COLO829 (cell line): ENCODE results near the gene TOLLIP.

Experiments
- DNase-seq: peaks from one replicate; pipeline ENCODE4 v3.0.0; 2012; ENCODE audit warnings: low spot score

The TOLLIP gene

GRCh38 chr11:1298695-1299492, 10.5 kb downstream of the TOLLIP start:
- no peak for DNase-seq

DNA sequence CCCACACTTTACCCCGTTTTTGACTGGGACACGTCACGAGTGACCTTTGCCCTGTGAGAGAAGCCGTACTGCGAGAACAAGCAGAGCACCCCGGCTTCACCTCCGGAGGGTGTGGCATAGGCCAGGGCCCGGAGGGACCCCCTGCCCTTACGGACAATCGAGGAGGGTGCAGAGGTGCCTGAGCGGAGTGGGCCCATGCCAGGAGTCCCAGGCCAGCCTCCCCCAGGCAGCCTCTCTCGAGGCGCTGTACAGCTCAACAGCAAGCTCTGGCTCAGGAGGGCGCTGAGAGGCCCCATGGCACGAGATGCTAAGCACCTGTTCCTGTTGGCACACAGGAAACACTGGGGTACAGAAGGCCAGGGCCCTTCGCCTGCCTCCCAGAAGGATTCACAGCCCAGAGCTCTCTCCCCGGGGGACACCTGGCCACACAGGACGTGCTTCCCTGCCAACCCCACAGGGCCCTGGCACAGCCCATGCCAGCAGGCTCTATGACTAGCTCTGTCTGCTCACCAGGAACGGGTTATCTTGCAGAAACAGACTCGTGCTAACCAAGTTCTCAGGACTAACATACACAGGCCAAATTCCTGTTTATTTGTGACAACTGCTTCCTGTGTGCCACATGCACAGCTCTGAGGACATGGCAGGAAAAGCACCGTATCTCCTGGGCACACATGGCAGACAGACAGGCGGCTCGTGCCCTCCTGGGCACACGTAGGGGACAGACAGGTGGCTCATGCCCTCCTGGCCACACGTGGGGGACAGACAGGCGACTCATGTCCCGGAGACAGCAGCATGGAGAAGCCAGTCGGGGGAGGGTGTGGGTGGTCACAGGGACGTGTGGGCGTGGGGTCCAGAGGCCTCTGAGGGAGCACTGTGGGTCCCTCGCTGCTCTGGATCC, 11.6 kb downstream of the TOLLIP start:
- no peak for DNase-seq

DNA sequence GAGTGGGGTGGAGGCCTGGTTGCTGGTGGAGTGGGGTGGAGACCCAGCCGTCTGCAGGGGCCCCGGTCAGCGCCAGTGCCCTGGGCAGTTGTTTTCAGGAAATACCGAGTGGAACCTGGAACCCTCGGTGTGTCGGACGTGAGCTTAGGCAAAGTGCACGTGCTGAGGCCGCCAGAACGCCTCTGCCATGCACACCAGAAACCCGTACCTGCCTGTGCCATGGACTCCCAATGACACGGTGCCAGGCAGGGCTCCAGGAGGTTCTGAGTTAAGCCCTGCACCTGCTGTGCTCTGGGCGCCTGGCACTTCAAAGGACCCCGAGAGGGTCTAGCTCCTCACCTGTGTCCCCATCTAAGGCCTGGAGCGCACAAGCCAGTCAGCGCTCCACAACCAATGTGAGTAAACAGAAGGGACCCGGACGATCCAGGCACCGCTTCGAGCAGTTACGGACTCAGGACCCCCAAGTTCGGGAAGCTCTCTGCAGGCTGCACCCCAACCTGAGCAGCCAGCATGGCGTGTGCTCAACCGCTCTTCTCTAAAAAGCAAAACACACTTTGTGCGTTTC, 12.3 kb downstream of the TOLLIP start:
- no peak for DNase-seq

- no peak for DNase-seq
These were observed 13.1 kb downstream of the TOLLIP start for GRCh38 chr11:1296287-1296686.

DNA sequence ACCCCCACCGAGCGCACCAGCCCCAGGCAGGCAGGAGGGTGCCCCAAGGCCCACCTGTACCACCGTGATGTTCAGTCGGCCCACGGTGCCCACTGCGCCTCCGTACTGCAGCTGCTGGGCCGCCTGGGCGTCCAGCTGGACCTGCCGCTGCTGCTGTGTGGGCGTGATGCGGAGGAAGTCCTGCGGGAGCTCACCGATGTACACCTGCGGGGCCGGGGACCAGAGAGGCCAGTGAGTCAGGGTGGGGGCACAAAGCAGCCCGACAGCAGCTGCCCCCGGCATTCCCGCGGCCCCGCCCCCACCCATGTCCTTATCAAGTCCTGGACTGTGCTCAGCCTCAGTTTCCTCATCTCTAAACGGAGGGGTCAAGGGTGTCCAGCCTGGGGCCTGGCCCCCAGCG, 13.8 kb downstream of the TOLLIP start:
- DNase-seq, result no peak

DNA sequence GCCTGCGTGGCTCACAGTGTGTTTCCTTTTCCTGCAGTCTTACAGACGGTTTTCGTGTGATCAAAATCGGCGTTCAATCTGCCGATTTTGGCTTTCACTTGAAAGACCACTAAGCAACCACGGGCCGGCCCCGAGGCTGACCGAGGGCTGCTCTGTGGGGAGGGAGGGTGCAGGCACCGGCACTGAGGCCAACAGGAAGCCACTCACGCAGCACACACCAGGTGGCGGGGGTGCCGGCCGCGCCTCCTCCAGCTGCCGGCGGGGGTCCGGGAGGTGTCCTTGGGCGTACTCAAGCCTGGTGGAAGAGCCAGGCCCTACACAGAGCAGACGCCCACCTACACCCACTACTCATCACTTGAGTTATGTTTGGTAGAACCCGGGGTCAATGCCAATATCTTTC, 14.3 kb downstream of the TOLLIP start:
- no peak for DNase-seq

- DNase-seq, result no peak
These were observed 15.8 kb downstream of the TOLLIP start for GRCh38 chr11:1293619-1294015.

- no peak for DNase-seq
These were observed 16.5 kb downstream of the TOLLIP start for GRCh38 chr11:1292644-1293618.

DNA sequence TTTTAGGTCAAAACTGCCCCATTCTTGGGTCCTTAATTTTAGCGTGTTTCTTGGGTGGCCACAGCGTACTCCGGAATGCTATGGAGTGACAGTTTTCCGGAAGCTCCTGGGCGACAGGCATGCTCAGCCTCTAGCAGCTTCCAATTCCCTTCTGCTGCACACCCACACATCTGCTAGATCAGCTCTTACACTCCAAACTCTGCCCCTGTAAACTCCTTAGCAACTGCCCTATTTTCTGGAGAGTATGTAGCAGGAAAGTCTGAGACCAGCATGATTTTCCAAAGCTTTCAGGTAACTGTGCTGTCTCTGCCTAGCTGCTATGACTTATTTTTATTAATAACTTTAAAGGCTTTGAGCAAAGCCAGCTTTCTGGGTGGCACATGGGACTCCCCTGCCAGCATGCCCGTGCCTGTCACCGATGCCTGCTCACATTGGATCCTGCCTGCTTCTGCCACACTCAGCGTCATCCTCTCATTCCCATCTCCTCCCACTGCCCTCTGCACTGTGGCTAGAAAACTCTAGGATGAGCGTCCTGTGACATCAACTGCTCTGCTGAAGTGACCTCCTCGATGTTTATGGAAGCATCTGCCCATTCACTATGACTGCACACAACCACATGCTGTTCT, 17.3 kb downstream of the TOLLIP start:
- DNase-seq, result no peak

DNA sequence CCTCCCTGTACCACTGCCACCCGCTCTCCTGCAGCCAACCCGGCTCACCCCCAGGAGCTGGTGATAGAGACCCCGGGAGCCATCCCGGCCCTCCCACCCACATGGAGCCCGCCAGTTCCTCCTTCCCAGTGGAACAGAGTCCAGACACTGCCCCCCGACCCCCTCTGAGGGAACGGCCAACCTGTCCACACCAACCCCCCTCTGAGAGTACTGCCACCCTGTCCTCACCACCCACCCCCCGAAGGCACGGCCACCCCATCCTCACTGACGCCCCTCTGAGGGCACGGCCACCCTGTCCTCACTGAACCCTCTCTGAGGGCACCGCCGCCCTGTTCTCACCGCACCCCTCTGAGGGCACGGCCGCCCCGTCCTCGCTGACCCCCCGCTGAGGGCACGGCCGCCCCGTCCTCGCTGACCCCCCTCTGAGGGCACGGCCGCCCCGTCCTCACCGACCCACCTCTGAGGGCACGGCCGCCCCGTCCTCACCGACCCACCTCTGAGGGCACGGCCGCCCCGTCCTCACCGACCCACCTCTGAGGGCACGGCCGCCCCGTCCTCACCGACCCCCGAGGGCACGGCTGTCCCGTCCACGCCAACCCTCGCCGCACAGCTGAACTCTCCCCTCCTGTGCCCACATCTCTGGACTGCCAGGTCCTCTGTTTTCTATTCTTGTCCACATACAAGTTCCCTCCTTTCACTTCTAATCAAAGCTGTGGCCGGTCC, 18.0 kb downstream of the TOLLIP start:
- no peak for DNase-seq

GRCh38 chr11:1290052-1291040, 19.1 kb downstream of the TOLLIP start:
- DNase-seq, result no peak

DNA sequence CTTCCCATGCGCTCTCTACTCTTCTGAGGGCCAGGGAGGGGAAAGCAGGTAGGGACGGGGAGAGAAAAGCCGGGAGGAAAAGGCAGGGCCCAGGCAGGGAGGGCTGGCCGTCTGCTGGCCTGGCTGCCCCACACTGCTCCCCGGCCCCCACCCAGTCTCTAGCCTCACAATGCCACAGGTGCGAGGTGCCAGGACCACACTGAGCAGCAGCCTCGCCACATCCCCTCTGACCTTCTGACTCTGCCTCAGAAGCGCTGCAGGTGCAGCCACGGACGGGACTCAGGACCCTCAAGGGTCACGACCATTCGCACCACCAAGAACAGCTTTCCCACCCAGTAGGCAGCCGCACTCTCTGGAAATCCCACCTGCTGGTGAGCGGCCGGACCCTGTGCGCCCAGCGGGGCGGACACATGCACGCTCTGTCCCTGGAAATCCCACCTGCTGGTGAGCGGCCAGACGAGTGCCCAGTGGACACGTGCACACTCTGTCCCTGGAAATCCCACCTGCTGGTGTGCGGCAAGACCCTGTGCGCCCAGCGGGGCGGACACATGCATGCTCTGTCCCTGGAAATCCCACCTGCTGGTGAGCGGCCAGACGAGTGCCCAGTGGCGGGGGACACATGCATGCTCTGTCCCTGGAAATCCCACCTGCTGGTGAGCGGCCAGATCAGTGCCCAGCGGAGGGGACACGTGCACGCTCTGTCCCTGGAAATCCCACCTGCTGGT, 20.1 kb downstream of the TOLLIP start:
- DNase-seq, result no peak

DNA sequence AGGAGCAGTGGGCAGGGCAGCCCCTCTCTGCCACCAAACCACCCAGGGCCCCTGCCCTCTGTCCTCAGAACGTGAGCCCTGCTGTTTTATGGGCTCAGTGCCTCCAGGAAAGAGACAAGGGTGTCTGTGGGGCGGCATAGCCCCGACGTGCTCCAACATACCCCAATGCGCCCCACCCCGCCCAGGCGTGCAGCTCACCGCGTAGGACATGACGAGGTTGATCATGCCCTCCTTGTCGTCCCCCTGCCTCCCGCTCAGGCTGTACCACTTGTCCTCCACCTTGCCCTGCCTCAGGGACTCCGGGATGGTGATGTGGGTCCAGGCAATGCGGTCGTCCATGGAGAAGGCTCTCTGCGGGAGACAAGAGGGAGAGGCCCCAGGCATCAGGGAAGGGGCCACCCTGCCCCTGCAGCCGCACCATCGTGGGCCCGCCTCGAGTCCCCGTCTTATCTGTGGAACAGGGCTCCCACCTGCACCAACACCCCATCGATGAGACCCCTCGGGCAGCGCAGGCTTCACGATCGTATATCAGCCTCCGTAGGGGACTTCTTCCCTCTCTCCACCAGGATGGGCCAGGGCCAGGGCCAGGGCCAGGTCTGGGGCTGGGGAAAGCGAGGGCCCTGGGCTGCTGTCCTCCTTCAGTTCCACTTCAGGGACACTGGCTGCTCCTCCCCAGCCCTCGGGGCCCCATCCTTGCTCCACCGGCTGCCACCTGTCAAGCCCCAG, 20.8 kb downstream of the TOLLIP start:
- DNase-seq, result no peak

- no peak for DNase-seq
These were observed 21.5 kb downstream of the TOLLIP start for GRCh38 chr11:1287928-1288327.

- no peak for DNase-seq
These were observed 23.6 kb downstream of the TOLLIP start for GRCh38 chr11:1285876-1286275.

GRCh38 chr11:1285316-1285744, 24.1 kb downstream of the TOLLIP start:
- no peak for DNase-seq

DNA sequence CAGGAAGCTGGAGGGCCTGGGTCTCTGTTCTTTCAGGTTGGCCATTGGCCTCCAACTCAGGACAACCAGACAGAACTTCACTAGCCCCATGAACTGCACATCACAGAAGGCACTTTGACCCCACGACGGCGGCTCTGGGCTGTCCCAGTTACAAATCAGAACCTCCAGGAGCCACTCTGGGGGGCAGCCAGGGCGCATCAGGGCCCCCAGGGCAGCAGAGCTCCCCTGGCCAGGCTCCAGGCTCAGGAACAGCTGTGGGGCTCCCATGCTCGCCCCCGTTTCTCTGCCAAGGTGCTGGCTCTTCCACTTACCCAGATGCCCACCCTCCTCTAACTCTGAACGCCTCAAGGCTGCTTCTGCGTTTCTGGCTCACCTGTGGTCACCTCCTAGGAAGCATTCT, 25.5 kb downstream of the TOLLIP start:
- no peak for DNase-seq

- no peak for DNase-seq
These were observed 26.3 kb downstream of the TOLLIP start for GRCh38 chr11:1283091-1283511.
